Breast epithelium (tissue), 3 donors: ENCODE measurements around the gene UBE2O.

Source experiments
- CTCF ChIP-seq, 3 donors: fragments of 450-650 bp; IDR thresholded peaks; one replicate each; pipeline ENCODE4 v1.5.1; 2016 to 2017; ENCODE audit warnings: antibody characterized with exemption in 3 of 3, mild to moderate bottlenecking in 3 of 3, moderate library complexity in 3 of 3
- POLR2A ChIP-seq: fragments of 450-650 bp; IDR thresholded peaks from one replicate; pipeline ENCODE4 v1.6.1; 2016; ENCODE audit warnings: antibody characterized with exemption, mild to moderate bottlenecking, moderate library complexity
- POLR2AphosphoS5 ChIP-seq, 3 donors: sonication (generic); formaldehyde crosslinking; IDR thresholded peaks; one replicate each; pipeline ENCODE4 v1.6.1; 2017; ENCODE audit warnings: antibody characterized with exemption in 3 of 3

- TF ChIP-seq POLR2A (no peak), POLR2AphosphoS5 (IDR thresholded peaks at IDR 0.05) (no peak), CTCF (IDR thresholded peaks at IDR 0.05) (no peak)
These were observed 19.3 kb downstream of the UBE2O start for GRCh38 chr17:76433693-76434092.
